ENCODE results near the gene DAPK2. TPM values are rescaled to one million over a fixed set of nuclear protein-coding genes. Genes with fewer than 3 reads are reported as not detected.

Gene DAPK2
- total and polyA plus RNA-seq, 2 of the 13 experiments (the other 11 are each of a cell fraction or from before 2014, with no cell fraction given) = 0.33 to 0.63 TPM

DNA sequence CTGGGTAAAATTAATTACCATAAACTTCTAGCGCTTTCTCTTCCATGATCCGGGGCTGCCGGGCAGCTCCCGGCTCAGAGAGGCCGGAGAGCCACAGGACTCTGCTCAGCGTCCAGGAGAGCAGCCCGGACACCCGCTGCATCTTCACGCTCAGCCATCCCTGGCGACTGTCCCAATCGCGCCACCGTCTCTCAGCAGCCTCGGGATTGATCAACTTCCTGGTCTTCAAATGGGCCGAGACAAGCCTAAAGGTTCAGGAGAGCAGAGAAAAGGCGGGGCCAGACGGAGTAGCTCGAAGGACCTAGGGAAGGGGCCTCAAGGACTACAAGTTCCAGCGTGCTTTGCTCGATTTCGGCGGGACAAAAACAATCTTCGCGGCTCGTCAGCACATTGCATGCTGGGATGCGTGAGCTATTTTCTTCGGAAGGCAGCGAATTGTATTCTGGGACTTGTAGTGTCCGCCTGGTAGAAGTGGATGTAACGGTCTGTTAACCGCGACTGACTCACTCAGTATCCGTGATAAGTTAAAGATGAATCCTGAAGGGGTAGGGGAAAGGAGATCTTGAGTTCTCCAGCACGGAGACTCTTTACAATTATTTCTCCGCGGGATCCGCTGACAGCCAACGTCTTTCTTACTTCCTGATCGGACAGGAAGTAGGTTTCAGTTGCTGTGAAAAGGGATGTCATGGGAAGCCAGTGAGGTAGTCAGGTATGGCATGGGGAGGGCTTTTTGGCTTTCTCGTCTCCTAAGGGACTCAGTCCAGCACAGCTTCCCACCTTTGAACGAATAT is 47.5 kb upstream of the DAPK2 start, which contains the start of gene CIAO2A (continued):
- TF ChIP-seq HNRNPK (IDR thresholded peaks at IDR 0.05; ENCODE audit: low read depth, low read length, poor library complexity, severe bottlenecking) (no peak), ZFP37 (CRISPR knock-in tag; IDR thresholded peaks at IDR 0.05; ENCODE audit: borderline replicate concordance) (no peak), CBFB (CRISPR knock-in tag; IDR thresholded peaks at IDR 0.05) (no peak), KAT7 (CRISPR knock-in tag; IDR thresholded peaks at IDR 0.05; ENCODE audit: borderline replicate concordance) (no peak), BCL6 (CRISPR knock-in tag; IDR thresholded peaks at IDR 0.05) (no peak), ZNF468 (CRISPR knock-in tag; IDR thresholded peaks at IDR 0.05) (no peak), DPF2 (CRISPR knock-in tag; IDR thresholded peaks at IDR 0.05; ENCODE audit: borderline replicate concordance, low read depth) (no peak), ZNF747 (CRISPR knock-in tag; IDR thresholded peaks at IDR 0.05; ENCODE audit: borderline replicate concordance) (no peak), ZNF17 (CRISPR knock-in tag; IDR thresholded peaks at IDR 0.05) (no peak), TAF15 (IDR thresholded peaks at IDR 0.05; ENCODE audit: low read depth, low read length, poor library complexity, severe bottlenecking) (no peak), ZNF530 (CRISPR knock-in tag; IDR thresholded peaks at IDR 0.05; ENCODE audit: low read depth) (no peak), ZNF407 (CRISPR knock-in tag; IDR thresholded peaks at IDR 0.05; ENCODE audit: not compliant biosample characterization) (no peak), ATF1 (CRISPR knock-in tag; IDR thresholded peaks at IDR 0.05) (peak; percentile 94), PBX2 (CRISPR knock-in tag; IDR thresholded peaks at IDR 0.05) (no peak), ZBTB34 (CRISPR knock-in tag; IDR thresholded peaks at IDR 0.05) (no peak), TBX2 (CRISPR knock-in tag; IDR thresholded peaks at IDR 0.05; ENCODE audit: borderline replicate concordance) (peak; percentile 24; the same call in 1 of the 2 replicates)
- TF ChIP-seq, protein P1, sequence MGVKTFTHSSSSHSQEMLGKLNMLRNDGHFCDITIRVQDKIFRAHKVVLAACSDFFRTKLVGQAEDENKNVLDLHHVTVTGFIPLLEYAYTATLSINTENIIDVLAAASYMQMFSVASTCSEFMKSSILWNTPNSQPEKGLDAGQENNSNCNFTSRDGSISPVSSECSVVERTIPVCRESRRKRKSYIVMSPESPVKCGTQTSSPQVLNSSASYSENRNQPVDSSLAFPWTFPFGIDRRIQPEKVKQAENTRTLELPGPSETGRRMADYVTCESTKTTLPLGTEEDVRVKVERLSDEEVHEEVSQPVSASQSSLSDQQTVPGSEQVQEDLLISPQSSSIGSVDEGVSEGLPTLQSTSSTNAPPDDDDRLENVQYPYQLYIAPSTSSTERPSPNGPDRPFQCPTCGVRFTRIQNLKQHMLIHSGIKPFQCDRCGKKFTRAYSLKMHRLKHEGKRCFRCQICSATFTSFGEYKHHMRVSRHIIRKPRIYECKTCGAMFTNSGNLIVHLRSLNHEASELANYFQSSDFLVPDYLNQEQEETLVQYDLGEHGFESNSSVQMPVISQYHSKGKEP (CRISPR knock-in tag; IDR thresholded peaks at IDR 0.05) = no peak

Measured in HepG2 (cell line).